Endothelial cell of umbilical vein (primary cell): ENCODE measurements around the gene SH3PXD2A.

ENCODE experiments used
- CTCF ChIP-seq, 2 donors: IDR thresholded peaks; 1 replicate in 1 of 2; 2 replicates in 1 of 2; pipeline ENCODE4 v1.5.1; 2011; ENCODE audit warnings: low read length in 2 of 2, mild to moderate bottlenecking in 2 of 2, moderate library complexity in 2 of 2, control low read depth in 1 of 2, inconsistent platforms in 1 of 2, low read depth in 1 of 2; ENCODE audit not compliant: insufficient read depth in 1 of 2; ENCODE audit errors: extremely low read depth in 1 of 2
- POLR2A ChIP-seq: IDR thresholded peaks from 2 replicates; pipeline ENCODE4 v1.6.1; 2012; ENCODE audit warnings: low read depth, mild to moderate bottlenecking, control low read depth, low read length

- TF ChIP-seq CTCF (IDR thresholded peaks at IDR 0.05; ENCODE audit: extremely low read depth in 1 of 2, insufficient read depth in 1 of 2, low read depth in 1 of 2, low read length in 2 of 2) (no peak), POLR2A (no peak)
These were observed 229.2 kb downstream of the SH3PXD2A start for GRCh38 chr10:103626178-103626577.
